GM19324 (cell line): ENCODE data around the gene TMPRSS11B.
"Not testable (repeated sequence)": the region's sequence is repeated elsewhere in the genome, so short reads cannot be mapped to it uniquely, and the experiment has no call there.

Experiments
- ATAC-seq: cut with Tn5 transposase; IDR thresholded peaks from one replicate; pipeline ENCODE4 v1.9.1; 2021; ENCODE audit warnings: mild to moderate bottlenecking, moderate library complexity; ENCODE audit not compliant: unreplicated experiment, low FRiP score

The TMPRSS11B gene, protein sequence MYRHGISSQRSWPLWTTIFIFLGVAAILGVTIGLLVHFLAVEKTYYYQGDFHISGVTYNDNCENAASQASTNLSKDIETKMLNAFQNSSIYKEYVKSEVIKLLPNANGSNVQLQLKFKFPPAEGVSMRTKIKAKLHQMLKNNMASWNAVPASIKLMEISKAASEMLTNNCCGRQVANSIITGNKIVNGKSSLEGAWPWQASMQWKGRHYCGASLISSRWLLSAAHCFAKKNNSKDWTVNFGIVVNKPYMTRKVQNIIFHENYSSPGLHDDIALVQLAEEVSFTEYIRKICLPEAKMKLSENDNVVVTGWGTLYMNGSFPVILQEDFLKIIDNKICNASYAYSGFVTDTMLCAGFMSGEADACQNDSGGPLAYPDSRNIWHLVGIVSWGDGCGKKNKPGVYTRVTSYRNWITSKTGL

DNA sequence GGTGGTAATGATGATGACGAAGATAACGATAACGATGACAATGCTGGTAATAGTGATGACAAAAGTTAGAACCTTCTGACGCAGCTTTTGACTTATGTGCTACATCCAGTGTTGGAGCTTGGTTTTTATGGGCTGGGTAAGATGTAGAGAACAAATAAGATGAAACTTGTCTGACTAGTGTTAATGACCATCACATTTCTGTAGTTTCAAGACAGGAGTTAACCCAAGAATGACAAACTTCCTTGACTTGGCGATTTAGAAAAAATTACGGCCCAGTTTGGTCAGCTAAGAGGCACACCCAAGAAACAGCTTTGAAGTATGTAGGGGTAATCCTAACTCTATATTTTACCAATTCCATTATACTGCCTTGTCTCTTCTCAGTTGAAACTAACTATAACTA is at the start of gene TMPRSS11B:
TSS of gene TMPRSS11B (minus strand) at position 101 of the 400 bp plus-strand sequence. CDS start 136 bp downstream, outside the sequence.
- no peak for ATAC-seq

GRCh38 chr4:68291256-68291655 is 45.8 kb upstream of the TMPRSS11B start:
- no peak for ATAC-seq

GRCh38 chr4:68288393-68288740 is 42.9 kb upstream of the TMPRSS11B start:
- peak; percentile 61 for ATAC-seq

GRCh38 chr4:68287704-68288392 is 42.4 kb upstream of the TMPRSS11B start:
- peak; percentile 24 for ATAC-seq

GRCh38 chr4:68283714-68284113 is 38.2 kb upstream of the TMPRSS11B start:
- no peak for ATAC-seq

DNA sequence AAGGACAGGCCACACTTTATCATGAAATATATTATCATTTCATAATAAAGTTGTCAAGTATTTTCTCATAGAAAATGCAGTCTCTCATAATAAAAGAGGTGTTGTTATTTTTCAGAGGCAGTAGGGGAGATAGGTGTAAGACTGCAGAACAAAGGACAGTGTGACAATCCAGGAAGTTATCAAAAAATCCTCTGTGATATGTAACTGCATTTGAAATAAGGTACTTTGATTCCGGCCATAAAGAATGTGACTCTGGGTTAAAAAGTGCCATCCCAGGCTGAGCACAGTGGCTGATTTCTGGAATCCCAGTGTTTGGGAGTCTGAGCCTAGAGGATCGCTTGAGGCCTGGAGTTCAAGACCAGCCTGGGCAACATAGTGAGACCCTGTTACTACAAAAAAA is 37.6 kb upstream of the TMPRSS11B start:
- no peak for ATAC-seq

GRCh38 chr4:68281796-68282740 is 36.6 kb upstream of the TMPRSS11B start:
- not testable (repeated sequence) for ATAC-seq

- ATAC-seq, result no peak
Observed at GRCh38 chr4:68278029-68278428, 32.5 kb upstream of the TMPRSS11B start.

DNA sequence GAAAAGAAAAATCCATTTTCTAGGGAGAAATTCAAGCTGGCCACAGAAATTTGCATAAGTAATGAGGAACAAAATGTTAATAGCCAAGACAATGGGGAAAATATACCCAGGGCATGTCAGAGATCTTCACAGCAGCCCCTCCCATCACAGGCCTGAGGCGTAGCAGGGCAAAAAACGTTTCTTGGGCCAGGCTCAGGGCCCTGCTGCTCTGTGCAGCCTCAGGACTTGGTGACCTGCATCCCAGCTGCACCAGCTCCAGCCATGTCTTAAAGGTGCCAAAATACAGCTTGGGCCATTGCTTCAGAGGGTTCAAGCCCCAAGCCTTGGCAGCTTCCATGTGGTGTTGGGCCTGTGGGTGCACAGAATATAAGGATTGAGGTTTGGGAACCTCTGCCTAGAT is 32.1 kb upstream of the TMPRSS11B start:
- ATAC-seq, result no peak

DNA sequence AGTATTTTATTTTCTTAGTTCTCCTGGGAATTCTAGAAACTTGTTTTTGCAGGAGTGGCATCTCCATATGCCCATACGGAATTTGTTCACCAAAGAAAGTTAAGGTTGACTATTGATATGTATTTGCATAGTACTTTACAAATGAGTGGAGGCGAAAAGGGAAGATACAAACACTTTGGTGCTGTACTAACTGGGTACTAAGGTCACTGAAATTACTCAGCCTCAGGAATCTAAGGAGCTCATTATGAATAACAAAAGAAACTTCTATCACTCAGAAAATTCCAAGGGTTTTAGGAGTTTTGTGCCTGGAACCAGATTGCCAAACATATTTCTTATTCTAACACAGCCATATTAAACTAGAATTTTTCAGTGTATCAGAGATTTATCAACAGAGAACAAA is 27.4 kb upstream of the TMPRSS11B start:
- no peak for ATAC-seq

- ATAC-seq, result peak; percentile 49
Observed at GRCh38 chr4:68272380-68272779, 26.9 kb upstream of the TMPRSS11B start.

DNA sequence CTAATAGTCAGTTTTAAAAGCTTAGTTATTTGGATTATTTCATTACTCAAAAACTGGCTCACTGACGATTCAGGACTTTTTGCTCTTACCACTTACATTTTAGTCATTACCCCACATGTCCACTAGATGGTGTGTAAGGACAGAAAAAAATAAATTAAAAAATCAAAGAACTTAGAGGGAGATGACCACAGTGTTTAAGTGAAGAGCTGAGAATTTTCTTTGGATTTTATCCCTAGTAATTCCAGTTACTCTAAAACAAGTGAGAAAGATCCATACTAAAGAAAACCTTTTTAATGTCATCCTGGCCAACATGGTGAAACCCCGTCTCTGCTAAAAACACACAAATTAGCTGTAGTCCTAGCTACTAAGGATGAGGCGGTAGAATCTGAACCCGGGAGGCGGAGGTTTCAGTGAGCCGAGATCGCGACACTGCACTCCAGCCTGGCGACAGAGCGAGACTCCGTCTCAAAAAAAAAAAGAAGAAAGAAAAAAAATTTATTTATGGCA is 26.4 kb upstream of the TMPRSS11B start:
- peak; percentile 61 for ATAC-seq

GRCh38 chr4:68267433-68267944 is 22.0 kb upstream of the TMPRSS11B start:
- ATAC-seq, result no peak

GRCh38 chr4:68264875-68265565 is 19.5 kb upstream of the TMPRSS11B start:
- no peak for ATAC-seq

DNA sequence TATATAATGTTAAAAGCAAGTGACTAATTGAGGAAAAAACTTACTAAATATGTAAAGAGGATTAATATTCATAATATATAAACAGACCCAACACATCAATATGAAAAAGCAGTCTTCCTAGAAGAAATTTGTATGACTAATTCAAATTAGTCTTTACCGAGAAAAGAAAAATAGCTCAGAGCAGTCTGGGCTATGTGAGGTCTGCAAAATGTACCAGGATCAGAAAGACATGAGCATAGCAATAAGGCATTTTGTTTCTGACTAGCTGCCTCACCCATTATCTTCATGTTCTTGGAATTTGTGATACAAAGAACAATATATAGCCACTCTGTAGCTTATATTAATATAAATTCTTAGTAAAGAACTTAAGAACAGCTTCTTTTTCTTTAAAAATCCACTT is 13.7 kb upstream of the TMPRSS11B start:
- ATAC-seq, result no peak

- no peak for ATAC-seq
Observed at GRCh38 chr4:68257719-68258118, 12.2 kb upstream of the TMPRSS11B start.

- no peak for ATAC-seq
Observed at GRCh38 chr4:68256284-68256683, 10.8 kb upstream of the TMPRSS11B start.

DNA sequence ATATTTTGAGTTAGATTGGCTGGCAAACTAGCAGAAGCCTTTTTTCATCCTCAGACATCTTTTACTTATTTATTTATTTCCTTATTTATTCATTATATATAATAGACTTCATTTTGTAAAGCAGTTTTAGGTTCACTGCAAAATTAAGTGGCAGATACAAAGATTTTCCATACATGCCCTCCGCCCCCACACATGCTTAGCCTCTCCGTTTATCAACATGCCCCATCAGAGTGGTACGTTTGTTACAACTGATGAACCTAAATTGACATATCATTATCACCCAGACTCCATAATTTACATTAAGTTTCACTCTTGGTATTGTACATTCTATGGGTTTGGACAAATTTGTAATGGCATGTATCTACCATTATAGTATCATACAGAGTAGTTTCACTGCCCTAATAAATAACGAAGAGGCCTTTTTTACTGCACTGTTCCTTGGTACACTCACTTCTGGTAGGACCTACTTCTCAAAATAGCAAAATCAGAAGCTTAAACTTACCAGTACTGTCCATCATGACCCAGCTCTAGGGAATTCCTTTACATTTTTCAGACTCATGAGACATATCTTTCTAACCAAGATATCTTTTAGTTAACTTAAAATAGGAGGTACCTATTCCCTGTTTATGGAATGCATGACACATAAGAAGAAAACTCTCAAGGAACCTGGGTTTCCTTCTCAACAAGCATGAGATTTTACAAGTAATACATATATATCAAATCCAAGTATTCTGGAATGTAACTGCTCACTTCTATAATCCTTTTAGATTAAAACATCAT is 4.8 kb upstream of the TMPRSS11B start:
- ATAC-seq, result no peak

DNA sequence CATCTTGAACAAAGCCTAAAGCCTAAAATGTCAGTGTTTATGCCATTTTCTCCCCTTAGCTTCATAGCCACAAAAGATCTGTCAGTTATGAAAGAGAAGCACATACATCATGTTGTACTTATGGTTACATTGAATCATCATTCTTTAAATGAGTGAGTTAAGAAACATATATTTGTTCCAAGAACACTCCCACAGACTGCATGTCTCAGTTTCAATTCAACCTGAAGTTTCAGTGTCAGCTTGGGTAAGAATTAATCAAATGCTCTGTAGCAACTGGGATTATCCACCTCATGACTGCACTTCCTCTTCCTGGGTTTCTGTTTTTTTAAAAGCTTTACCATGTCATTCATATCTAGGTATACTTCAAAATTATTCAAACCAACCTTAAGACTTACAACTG is 3.9 kb upstream of the TMPRSS11B start:
- ATAC-seq, result no peak
